Left hindlimb (tissue), 1 donor: ENCODE measurements around the gene SLC6A2.

Source experiments
- DNase-seq: peaks from one replicate; pipeline ENCODE4 v3.0.0-alpha.2; 2018

Gene SLC6A2

DNA sequence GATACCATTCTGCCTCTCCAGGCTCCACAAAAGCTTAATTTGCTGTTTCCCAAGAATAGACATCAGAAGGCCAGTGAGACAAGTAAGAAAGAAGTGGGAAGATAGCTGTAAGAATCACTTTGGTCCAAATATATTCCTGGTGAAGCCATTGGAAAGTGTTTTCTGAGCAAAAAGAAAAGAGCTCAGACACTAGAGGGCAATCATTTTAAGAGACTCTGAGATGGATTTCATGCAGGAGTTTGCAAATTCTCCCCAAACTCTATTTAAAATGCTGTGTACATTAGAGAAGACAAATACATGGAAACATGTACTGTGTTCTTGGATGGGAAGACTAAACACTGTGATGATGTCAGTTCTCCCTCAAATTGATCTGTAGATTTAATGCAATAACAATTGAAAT lies 8.0 kb upstream of the SLC6A2 start:
- no peak for DNase-seq

DNA sequence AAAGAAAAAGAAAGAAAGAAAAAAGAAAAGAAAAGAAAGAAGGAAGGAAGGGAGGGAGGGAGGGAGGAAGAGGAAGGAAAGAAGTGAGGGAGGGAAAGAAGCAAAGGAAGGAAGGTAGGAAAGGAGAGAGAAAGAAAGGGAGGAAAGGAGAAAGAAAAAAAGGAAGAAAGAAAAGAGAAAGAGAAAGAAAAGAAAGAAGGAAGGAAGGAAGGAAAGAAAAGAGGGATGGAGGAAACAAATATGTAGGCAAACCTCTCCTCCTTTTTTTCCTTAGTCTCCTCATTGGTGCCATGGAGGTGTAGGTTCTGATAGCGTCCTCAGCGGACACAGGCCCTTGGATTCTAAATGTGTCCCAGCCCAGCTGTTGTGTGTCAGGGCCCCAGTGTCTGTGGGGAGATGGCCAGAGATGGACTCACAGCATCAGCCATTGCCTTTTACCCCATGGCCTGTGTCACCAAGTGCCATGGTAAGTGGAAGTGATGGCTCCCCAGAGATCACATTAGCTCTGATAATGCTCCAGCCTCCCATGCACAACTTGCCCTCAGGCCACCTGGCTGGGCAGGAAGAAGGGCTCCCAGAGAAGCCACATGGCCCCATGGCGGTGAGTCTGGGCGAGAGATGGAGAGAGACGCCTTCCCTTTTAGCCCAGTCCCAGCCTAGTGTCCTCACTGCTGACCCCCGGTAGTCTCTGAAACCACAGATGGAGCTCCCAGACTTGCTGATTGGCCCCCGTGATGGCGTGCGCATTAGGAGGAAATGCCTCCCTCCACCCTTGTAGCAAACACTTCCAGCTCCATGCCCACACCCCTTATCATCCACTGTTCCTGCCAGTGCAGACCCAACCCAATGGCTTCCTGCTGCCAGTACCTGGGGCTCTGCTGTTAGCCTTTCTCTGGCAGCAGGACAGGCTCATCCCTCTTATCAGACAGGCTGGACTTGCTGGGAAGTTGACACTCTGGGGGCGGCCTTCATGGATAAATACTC lies 3.7 kb upstream of the SLC6A2 start:
- no peak for DNase-seq

DNA sequence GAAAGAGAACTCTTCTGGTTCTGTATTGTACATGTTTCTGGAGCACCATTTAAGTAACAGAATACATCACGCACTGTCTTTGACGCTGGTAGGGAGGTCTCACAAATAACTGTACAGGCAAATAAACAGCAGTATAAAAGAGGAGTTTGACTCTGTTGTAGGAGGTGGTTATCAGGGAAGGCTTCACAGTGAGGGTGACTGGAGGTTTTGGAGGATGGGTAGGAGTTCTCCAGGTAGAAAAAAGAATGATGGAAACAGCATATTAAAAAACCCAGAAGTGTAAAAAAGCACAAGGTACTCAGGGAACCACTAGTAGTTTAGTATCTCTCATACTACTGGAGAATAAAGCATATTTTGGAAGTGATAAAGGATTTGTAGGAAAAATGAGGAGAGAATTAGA lies 2.7 kb upstream of the SLC6A2 start:
- DNase-seq, result no peak

DNA sequence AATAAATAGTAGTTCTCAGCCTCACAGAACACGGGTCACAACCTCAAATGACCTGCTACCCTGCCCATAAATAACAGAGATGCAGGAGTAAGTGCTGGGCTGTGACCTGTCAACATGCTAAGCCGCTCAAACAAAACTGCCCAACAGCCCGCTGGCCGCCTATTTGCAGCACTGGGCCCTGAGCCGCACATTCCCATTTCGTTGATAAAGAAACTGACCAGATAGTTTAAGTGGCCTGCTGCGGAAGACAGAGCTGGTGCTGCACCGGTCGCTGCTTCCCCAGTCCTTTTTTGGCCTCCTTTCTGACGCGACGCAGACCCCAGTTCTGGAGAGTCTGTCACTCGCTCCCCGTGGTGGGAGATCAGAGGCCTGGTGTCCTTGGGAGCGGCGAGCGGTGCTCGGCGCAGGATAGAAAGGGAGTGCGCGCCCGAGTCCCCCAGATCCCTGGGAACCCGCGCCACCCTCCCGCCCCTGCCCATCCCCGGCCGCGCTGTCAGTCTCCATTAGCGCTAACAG lies 349 bp upstream of the SLC6A2 start:
- no peak for DNase-seq

DNA sequence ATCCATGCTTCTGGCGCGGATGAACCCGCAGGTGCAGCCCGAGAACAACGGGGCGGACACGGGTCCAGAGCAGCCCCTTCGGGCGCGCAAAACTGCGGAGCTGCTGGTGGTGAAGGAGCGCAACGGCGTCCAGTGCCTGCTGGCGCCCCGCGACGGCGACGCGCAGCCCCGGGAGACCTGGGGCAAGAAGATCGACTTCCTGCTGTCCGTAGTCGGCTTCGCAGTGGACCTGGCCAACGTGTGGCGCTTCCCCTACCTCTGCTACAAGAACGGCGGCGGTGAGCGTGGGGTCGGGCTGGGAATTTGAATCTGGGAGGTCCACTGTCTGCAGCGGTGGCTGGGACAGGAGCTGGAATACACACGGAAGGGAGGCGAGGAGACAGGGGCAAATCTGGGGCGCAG lies 904 bp downstream of the SLC6A2 start:
- no peak for DNase-seq

DNA sequence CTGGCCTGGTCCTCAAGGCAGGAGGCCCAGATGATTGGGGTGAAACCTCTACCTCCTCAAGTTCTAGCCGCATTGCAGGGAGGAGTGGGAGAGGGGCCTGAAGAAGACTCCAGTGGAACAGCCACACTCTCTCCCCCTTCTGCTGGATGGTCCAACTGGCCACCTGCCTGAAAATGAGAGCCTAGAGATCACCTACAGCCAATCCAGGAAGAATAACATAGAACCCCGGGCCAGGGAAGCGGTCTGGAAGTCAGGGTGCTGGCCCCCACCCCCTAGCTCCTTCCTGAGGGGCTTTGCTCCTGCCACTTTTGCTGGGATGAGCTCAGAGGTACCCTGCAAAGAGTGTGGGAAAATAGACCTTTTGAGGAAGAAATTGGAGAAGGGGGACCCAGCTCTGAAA lies 1.8 kb downstream of the SLC6A2 start:
- no peak for DNase-seq

DNA sequence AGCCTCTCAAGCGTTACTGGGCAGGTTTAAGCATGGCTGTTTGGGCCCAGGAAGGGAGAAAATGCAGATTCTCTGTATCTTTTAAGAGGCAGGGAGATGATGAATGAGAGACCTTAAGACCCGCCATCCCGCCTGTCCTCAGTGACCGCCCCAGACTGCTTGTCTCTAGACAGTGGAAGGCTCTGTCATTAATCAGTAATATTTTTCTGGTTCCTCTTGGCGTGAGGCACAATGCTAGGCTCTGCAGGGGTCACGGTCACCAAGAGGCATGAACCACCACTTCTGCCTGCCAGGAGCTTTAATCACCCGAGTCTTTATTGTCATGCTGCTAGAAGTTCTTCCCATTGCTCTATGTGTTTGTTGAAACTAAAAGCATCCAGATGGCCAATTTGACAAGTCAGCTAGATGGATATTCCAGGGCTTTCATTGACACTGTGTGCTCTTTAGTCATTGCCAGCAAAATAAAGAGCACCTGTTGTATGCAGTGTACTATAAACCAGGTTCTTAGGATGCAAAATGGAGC lies 3.2 kb downstream of the SLC6A2 start:
- no peak for DNase-seq

DNA sequence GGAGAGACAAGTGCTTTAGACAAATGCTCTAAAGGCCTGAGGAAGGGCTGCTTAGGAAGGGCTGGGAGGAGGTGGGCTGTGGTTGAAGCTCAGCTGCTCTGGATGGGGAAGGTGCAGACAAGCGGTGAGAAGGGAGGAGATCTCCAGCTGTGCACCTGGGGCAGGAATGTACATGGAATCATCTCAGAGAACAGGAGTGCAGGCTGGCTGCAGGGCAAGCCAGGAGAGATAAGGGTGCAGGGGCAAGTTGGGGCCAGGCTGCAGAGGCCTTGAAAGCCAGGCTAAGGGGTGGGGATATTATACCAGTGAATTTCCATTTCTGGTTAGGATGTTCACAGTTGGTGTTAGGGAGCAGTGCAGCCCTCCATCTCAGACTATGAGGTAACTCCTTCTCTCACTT lies 4.2 kb downstream of the SLC6A2 start:
- DNase-seq, result no peak

DNA sequence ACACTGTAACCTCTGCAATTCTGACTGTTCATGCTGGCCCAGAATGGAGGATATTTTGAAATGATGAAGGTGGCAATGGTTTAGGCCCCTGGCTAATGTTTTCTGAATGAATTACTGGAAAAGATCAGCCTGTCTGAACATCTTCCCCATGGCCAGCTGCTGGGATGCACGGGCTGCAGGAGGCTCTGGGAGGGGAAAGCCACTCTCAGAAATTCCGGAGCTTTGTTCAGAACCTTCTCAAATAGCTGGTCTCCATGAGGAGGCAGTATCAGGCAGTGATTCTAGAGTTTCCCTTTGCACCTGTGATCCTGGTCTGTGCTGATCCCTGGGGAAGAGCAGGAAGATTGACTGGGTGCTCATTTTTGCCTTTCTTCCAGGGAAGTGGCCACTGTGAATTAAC lies 5.0 kb downstream of the SLC6A2 start:
- no peak for DNase-seq

DNA sequence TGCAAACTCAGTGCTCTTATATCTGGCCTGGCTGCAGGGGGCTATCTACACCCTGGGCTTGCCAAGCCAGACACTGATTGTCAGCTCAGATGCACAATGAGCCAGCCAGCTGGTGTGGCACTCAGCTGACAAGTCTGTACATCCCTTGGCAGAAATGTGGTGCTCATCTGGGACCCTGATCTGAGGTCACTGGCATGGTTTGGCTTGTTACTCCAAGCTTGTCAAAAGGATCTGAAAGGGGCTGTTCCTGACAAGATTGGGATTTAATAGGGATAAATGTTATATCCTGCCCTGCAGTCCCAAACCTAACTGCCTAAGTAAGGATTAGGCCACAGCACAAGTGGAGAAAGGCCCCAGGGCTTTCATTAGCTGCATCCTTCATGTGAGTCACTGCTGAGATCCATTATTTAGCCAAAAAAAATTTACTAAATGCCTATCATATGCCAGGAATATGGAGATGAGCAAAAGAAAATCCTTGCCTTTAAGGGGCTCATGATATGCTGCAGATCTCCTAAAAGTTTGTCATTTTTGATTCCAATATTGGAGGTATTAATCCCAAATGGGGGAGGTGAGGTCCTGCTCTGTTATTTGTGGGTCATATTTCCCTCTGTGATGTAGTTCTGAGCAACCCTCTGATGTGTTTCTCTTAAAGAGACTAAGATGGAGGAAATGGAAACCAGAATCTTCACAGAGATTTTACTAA lies 6.3 kb downstream of the SLC6A2 start:
- no peak for DNase-seq

DNA sequence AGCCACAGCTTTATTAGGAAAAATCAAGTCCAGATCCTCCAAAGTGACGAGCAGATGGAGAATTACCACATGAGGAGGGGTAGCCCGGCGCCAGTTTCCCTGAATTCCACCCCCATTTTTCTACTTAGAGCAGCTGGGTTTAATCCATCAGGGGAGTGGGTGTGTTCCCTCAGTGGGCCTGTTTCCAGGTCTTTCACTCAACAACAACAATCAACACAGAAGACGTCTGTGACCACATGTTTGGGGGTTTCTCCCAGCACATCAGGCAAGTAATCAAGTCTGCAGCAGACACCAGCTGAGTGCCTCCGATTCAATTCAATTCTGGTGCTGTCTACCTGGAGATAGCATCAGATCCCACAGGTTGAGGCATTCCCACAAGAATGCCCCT lies 6.8 kb downstream of the SLC6A2 start:
- peak; percentile 90 for DNase-seq

DNA sequence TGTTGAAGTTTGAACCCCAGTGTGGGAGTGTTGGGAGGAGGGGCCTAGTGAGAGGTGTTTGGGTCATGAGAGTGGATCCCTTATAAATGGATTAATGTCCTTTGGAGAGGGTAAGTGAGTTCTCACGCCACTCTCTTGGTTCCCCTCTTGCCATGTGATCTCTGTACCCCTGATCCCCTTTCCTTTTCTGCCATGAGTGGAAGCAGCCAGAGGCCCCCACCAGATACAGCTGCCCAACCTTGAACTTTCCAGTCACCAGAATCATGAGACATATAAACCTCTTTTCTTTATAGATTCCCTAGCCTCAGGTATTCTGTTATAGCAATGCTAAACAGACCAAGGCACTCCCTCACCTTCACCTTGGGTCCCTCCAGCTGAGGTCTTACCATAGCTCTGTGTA lies 7.4 kb downstream of the SLC6A2 start:
- no peak for DNase-seq

DNA sequence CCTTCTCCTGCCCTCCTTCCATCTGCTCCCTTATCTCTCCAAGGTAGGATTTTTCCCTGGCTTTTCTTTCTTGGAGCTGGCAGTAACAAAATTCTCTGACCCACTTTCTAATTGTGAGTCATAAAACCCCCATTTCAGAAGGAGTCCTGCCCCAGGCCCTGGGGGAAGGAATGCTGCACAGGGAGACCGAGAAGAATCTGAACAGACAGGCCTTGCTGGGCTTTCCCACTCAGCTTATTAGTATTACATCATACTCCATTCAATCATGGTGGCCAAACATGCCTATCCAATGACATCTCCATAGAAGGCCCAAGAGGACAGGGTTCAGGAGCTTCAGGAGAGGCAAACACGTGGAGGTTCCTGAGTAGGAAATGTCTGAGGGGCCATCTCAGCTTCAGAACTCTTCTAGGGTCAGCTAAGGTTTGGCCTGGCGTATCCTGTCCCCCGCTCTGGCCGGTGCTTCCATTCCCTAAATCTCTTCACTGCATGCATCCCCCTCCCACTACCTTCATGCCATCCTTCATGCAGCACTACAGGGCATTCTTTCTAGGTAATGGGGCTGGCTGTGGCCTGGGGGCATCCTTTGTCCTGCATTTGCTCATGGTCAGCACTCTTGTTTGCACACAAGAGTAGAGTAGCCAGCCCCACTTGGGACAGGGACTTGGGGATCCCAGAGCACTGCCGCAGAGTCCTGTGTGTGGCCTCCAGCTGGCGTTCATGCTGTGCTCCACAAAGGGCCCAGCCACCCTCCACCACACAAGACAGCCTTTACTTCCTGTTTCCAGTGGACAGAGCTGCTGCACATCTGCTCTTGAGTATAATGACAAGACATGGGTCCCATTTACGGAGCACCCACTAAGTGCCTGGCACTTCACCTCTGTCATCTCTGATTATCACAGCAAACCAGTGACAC lies 8.2 kb downstream of the SLC6A2 start:
- DNase-seq, result no peak

DNA sequence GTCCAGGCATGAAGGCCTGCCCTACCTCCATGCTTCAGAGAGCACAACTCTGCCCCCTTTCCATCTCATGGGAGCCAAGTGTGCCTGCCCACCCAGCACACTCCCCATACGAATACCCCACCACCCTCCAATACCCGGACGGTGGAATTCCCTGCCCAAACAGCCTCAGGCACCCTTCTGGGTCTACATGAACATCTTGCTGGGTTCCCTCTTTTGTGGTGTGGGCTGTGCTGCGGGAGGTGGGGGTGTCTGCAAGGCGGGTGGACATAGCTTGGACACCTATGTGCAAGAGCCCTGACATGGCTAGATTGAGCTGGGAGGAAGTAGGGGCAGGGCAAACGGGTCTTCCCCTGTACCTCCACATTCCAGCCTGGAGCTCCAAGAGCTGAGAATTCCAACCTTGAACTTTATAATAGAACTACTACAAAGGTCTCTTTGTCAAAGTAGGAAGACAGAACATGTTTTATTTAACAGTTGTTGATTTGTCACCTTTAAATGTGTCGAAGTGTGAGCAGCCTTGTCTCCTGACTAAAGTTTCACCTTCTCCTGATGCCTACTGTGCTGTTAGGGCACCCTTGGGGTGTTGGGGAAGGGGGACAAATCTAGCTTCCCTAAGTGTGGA lies 9.1 kb downstream of the SLC6A2 start:
- no peak for DNase-seq

DNA sequence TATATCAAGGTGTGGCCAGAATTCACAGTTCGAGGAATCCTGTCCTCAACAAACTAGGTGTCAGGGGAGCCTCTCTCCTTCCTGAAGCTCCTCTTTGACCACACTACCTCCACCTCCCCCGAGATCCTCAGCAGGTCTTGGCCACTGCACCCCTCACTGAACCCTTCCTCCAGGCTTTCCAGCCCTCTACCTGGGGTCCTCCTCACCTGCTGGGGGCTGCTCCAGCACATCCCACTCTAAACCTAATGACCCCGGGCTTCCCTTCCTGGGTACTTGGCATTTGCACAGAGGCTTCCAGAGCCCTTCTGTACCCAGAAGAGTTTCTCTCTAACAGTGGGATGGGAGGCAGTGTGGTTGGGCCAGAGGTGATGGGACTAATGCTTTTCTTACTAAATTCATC lies 9.7 kb downstream of the SLC6A2 start:
- DNase-seq, result no peak

DNA sequence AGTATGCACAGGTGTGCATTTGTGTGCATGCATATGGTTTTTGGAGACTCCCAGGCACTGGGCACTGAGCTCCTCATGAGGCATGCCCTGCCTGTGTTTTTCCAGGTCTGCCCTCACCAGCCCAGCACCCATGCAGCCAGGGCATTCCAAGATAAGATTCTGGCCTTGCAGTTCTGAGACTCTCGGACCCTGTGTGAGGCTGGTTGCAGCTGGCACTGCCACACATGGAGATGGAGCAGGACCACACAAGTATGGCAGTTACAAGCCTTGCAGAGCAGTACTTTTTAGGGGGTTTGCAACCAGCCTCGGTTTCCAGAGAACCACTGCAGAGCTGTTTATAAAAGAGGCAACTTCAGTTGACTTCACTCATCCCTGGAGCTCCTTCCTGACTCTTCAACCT lies 10.2 kb downstream of the SLC6A2 start:
- no peak for DNase-seq

DNA sequence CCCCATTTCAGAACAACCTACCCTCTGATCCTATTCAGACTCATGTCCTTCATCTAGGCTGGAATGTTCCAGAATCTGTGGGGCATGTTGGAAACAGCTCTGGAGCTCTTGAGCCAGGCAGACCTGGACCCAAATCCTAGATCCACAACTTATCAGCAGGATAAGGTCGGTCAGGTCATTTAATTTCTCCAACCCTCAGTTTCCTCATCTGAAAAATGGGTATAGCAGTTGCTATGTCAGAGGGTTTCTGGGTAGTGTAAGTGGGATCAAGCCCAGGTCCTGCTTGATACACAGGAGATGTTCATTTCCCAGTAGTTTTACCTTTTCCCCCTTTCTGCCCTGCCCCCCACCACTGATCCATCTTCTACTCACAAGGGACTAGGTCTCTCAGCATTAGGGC lies 12.0 kb downstream of the SLC6A2 start:
- DNase-seq, result no peak

DNA sequence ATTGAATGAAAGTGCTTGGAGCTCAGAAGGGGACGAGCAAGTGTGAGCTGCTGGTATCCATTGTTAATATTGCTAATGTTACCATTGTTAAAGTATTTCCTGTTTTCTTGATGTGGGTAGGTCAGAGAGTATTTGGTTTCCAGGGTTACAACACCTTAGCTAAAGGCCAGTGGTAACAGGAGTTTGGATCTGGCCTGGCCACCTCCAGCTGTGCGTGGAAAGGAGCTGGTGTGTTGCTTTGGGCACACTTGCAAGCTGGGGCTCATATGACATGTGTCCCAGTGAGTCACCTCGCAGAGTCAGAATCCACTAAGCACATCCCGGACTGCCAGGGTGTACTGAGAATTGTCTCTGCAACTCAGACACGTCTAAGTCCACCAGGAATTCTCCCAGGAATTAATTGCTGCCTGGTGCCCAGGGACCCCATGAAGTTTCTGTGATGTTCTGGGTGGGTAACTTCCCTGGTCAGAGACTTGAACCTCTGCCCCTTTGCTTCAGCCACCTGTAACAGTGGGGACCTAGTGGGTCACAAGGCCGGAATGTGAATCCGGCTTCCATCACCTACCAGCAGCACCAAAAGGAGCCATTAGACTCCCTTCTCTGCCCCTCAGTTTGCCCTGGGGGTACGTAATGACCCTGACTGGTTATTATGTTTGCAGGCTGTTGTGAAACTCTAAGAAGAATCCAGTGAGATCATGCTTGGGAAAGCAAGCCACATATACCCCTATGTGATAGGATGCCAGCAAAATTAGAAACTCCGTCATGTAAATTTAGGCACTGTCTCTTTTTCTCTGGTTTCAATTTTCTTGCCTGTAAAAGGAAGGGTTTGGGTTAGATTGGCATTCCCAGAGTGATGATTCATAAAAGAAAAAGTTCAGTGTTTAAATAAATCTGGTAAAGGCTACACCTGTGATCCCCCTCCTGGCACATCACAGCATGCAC lies 12.8 kb downstream of the SLC6A2 start:
- DNase-seq, result no peak

DNA sequence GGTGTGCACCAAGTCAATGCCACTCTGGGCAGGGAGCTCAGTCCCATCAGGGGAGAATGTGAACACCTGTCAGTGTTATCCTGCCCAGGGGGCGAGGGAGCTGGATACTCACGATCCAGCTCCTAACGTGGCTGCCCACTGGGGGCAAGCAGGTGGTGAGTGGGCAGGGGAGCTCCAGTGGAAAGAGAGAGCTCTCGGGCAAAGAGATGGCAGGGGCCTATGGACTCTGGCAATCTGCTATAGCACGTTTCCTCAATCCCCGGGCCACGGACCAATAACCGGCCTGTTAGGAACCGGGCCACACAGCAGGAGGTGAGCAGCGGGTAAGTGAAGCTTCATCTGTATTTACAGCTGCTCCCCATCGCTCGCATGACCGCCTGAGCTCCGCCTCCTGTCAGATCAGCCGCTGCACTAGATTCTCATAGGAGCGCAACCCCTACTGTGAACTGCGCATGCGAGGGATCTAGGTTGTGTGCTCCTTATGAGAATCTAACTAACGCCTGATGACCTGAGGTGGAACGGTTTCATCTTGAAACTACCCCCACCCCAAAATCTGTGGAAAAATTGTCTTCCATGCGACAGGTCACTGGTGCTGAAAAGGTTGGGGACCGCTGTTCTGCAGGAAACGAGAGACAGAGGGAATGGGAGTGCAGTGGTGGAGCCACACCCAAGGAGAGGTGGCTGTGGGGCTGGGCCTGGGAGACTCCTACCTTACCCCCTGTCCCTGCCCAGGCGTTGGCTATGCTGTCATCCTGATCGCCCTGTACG lies 15.6 kb downstream of the SLC6A2 start:
- no peak for DNase-seq

DNA sequence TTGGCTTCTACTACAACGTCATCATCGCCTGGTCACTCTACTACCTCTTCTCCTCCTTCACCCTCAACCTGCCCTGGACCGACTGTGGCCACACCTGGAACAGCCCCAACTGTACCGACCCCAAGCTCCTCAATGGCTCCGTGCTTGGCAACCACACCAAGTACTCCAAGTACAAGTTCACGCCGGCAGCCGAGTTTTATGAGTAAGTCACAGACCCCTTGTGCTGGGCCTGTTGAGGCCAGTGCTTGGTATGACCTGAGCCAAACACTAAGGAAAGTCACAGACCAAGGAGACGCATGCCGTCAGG lies 16.1 kb downstream of the SLC6A2 start:
- no peak for DNase-seq
